IPS-15b (cell line): Measurements from ENCODE around the gene SETSIP.
"Not testable (repeated sequence)": the region's sequence is repeated elsewhere in the genome, so short reads cannot be mapped to it uniquely, and the experiment has no call there.

Experiments used
- H3K27me3 ChIP-seq: one replicate; pipeline ENCODE4 v1.6.1; 2013; ENCODE audit warnings: low read length; ENCODE audit not compliant: control insufficient read depth, insufficient read depth
- H3K36me3 ChIP-seq: one replicate; pipeline ENCODE4 v1.6.1; 2013; ENCODE audit warnings: low read length; ENCODE audit not compliant: control insufficient read depth, insufficient read depth
- H3K4me1 ChIP-seq: one replicate; pipeline ENCODE4 v1.6.1; 2013; ENCODE audit warnings: mild to moderate bottlenecking, low read length; ENCODE audit not compliant: control insufficient read depth, insufficient read depth
- H3K4me3 ChIP-seq: one replicate; pipeline ENCODE4 v1.5.1; 2013; ENCODE audit warnings: low read depth, low read length
- H3K9ac ChIP-seq: one replicate; pipeline ENCODE4 v1.6.1; 2013; ENCODE audit warnings: low read depth, mild to moderate bottlenecking, low read length
- H3K9me3 ChIP-seq: one replicate; pipeline ENCODE4 v1.6.1; 2013; ENCODE audit warnings: mild to moderate bottlenecking, low read length; ENCODE audit not compliant: control insufficient read depth, insufficient read depth

Gene SETSIP

GRCh38 chr1:92085727-92086126 lies 10.5 kb upstream of the SETSIP start:
- H3K4me3 ChIP-seq, result no peak overlapping the region
- H3K36me3 ChIP-seq, result no peaks in the 10 kb centered on the region

DNA sequence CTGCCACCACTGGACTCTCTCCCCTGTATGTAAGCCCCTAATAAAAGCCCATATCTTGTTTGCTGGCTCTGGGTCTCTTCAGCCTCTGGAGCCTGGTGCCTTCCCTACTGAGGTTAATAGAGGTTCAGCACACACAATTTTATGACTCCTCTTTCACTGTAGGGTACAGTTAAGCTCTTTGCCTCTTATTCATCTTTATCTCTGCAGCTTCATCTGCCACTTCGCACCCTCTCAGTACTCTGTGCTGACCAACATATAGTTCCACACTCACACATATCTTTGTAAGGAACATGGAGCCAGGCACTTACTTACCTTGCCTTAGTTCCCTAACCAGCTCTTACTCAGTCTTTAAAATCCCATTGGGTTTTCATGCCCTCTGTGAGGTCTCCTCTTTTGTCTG lies 9.4 kb upstream of the SETSIP start:
- Histone ChIP-seq H3K9me3 (peaks cover 10% of the 10 kb centered on the region), H3K36me3 (no peaks in the 10 kb centered on the region), H3K9ac (no peak overlapping the region), H3K4me1 (no peaks in the 10 kb centered on the region), H3K4me3 (no peak overlapping the region), H3K27me3 (no peaks in the 10 kb centered on the region)

More at GRCh38 chr1:92085727-92086126, 10.5 kb upstream of the SETSIP start:
- Histone ChIP-seq H3K27me3 (no peaks in the 10 kb centered on the region), H3K9me3 (peaks cover 10% of the 10 kb centered on the region), H3K4me1 (no peaks in the 10 kb centered on the region), H3K9ac (no peak overlapping the region)

- H3K36me3 ChIP-seq, result no peaks in the 10 kb centered on the region
- H3K9me3 ChIP-seq, result peaks cover 7% of the 10 kb centered on the region
- peak overlapping the region; percentile 89 for H3K4me3 ChIP-seq
- no peaks in the 10 kb centered on the region for H3K27me3 ChIP-seq
- H3K9ac ChIP-seq, result peak overlapping the region; percentile 92
- H3K4me1 ChIP-seq, result no peaks in the 10 kb centered on the region
These were observed 5.8 kb upstream of the SETSIP start for GRCh38 chr1:92081031-92081430.

- Histone ChIP-seq H3K36me3 (no peaks in the 10 kb centered on the region), H3K9me3 (no peaks in the 10 kb centered on the region), H3K4me3 (peak within 1 kb of the TSS; percentile 89)
These were observed 5.1 kb upstream of the SETSIP start, which contains the start of gene BTBD8 for GRCh38 chr1:92080128-92080985. BTBD8 (plus strand) TSS chr1:92080345; CDS start chr1:92080572, 227 bp downstream.

DNA sequence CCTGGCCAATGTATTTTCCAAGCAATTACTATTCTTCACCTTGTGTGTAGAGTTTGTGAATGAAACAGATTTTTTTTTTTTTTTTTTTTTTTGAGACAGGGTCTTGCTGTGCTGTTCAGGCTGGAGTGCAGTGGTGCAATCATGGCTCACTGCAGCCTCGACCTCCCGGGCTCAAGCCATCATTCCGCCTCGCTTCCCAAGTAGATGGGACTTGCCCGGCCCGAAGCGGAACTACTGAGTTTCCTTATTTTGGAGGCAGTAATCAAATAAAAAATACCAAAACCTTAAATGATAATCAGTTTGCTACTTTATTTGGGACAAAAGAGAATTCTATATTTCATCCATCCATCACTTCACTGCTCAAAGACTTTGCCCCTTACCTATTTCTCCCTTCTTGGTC lies 4.2 kb upstream of the SETSIP start:
- H3K9ac ChIP-seq, result peak overlapping the region; percentile 3
- H3K9me3 ChIP-seq, result no peaks in the 10 kb centered on the region
- peak overlapping the region; percentile 89 for H3K4me3 ChIP-seq
- no peaks in the 10 kb centered on the region for H3K36me3 ChIP-seq
- no peaks in the 10 kb centered on the region for H3K27me3 ChIP-seq
- H3K4me1 ChIP-seq, result no peaks in the 10 kb centered on the region

More at GRCh38 chr1:92080128-92080985, 5.1 kb upstream of the SETSIP start, which contains the start of gene BTBD8:
- Histone ChIP-seq H3K9ac (peak within 1 kb of the TSS; percentile 92), H3K27me3 (no peaks in the 10 kb centered on the region), H3K4me1 (no peaks in the 10 kb centered on the region)

DNA sequence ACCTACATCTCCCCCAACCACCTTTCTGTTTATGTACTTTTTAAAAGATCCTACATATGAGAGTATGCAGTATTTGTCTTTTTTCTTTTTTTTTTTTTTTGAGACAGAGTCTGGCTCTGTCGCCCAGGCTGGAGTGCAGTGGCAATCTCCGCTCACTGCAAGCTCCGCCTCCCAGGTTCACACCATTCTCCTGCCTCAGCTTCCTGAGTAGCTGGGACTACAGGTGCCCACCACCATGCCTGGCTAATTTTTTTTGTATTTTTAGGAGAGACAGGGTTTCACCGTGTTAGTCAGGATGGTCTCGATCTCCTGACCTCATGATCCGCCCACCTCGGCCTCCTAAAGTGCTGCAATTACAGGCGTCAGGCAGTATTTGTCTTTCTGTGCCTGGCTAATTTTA lies 2.9 kb upstream of the SETSIP start:
- H3K4me1 ChIP-seq, H3K36me3 ChIP-seq, H3K27me3 ChIP-seq: not testable (repeated sequence)

GRCh38 chr1:92076363-92076762 lies 1.2 kb upstream of the SETSIP start:
- no peaks in the 10 kb centered on the region for H3K27me3 ChIP-seq
- H3K36me3 ChIP-seq, result no peaks in the 10 kb centered on the region
- H3K9me3 ChIP-seq, result no peaks in the 10 kb centered on the region
- H3K4me3 ChIP-seq, result no peak overlapping the region
- H3K4me1 ChIP-seq, result no peaks in the 10 kb centered on the region
- H3K9ac ChIP-seq, result no peak overlapping the region

More for the DNA sequence above, 2.9 kb upstream of the SETSIP start:
- not testable (repeated sequence) for H3K9me3 ChIP-seq, H3K9ac ChIP-seq, H3K4me3 ChIP-seq

DNA sequence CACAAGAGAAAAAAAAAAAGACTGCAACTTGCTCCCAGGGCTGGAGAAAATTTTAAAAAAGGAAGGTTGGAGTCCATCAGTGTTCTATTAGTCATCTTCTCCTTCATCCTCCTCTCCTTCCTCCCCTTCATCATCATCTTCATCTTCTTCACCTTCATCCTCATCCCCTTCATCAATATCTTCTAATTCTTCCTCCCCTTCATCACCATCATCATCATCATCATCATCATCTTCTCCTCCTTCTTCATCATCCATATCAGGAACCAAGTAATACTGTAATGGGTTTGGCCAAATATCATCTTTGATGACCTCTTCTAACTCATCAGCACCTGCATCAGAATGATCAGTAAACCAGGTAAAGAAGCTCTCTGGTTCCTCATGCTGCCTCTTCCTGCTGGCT lies 765 bp downstream of the SETSIP start:
- H3K36me3 ChIP-seq, H3K4me1 ChIP-seq, H3K9me3 ChIP-seq, H3K27me3 ChIP-seq, H3K9ac ChIP-seq, H3K4me3 ChIP-seq: not testable (repeated sequence)

GRCh38 chr1:92070892-92071291 lies 4.3 kb downstream of the SETSIP start:
- H3K4me1 ChIP-seq, result peaks cover 3% of the 10 kb centered on the region
- H3K9me3 ChIP-seq, result no peaks in the 10 kb centered on the region
- no peak overlapping the region for H3K9ac ChIP-seq
- H3K36me3 ChIP-seq, result no peaks in the 10 kb centered on the region
- no peak overlapping the region for H3K4me3 ChIP-seq
- no peaks in the 10 kb centered on the region for H3K27me3 ChIP-seq

GRCh38 chr1:92066321-92066720 lies 8.9 kb downstream of the SETSIP start:
- Histone ChIP-seq H3K36me3 (no peaks in the 10 kb centered on the region), H3K9me3 (no peaks in the 10 kb centered on the region), H3K27me3 (no peaks in the 10 kb centered on the region), H3K4me1 (peaks cover 3% of the 10 kb centered on the region), H3K4me3 (no peak overlapping the region), H3K9ac (no peak overlapping the region)

DNA sequence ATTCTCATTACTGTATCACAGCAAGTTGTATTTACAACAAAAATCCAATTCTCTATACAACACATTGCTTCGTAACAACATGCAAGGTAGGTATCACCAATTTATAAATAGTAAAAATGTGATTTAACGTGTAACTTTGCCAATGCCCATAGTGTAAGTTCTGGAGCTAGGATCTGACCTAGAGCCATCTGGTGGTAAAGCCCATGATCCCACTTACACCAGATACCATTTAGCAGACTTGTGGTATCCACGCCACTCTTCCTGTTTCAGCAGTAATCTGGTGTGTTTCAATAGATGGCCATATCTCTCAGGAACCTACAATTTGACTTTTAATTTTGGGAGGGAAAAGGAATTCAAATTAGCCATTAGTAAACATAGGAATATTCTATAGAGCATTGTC lies 10.2 kb downstream of the SETSIP start:
- no peaks in the 10 kb centered on the region for H3K9me3 ChIP-seq
- H3K9ac ChIP-seq, result no peak overlapping the region
- H3K27me3 ChIP-seq, result no peaks in the 10 kb centered on the region
- H3K36me3 ChIP-seq, result no peaks in the 10 kb centered on the region
- no peak overlapping the region for H3K4me3 ChIP-seq
- H3K4me1 ChIP-seq, result no peaks in the 10 kb centered on the region

- Histone ChIP-seq H3K9me3 (no peaks in the 10 kb centered on the region), H3K27me3 (no peaks in the 10 kb centered on the region), H3K4me3 (no peak overlapping the region), H3K9ac (no peak overlapping the region), H3K36me3 (no peaks in the 10 kb centered on the region), H3K4me1 (no peaks in the 10 kb centered on the region)
These were observed 23.3 kb downstream of the SETSIP start for GRCh38 chr1:92051948-92052347.
